ENCODE measurements around the gene KRT33A. TPM values are rescaled to one million over a fixed set of nuclear protein-coding genes. Genes with fewer than 3 reads are reported as not detected.
A peak's percentile ranks its signal among the peaks of the same experiment; 100 is the strongest.

The KRT33A gene
- total and polyA plus RNA-seq, 8 donors = not detected

- H3K27me3 ChIP-seq = peaks cover 0 to 21% of the 10 kb centered on the region in 2 donors
- intact Hi-C loops (cut with DNase I) = no loop called here
- peak overlapping the region in 1 of 2 donors; percentile 84 for H3K27ac ChIP-seq
- peak overlapping the region in 1 of 2 donors; percentile 11 for H3K4me3 ChIP-seq
- DNase-seq (peak in 2 of 4 donors; percentile 51 to 67), ATAC-seq (peak; percentile 52)
- peaks cover 0 to 19% of the 10 kb centered on the region in 2 donors for H3K4me1 ChIP-seq
- H3K36me3 ChIP-seq = no peaks in the 10 kb centered on the region
- no peaks in the 10 kb centered on the region for H3K9me3 ChIP-seq
- TF ChIP-seq CTCF (IDR thresholded peaks at IDR 0.05) = no peak
These were observed 42.2 kb downstream of the KRT33A start for GRCh38 chr17:41308251-41308917.

DNA sequence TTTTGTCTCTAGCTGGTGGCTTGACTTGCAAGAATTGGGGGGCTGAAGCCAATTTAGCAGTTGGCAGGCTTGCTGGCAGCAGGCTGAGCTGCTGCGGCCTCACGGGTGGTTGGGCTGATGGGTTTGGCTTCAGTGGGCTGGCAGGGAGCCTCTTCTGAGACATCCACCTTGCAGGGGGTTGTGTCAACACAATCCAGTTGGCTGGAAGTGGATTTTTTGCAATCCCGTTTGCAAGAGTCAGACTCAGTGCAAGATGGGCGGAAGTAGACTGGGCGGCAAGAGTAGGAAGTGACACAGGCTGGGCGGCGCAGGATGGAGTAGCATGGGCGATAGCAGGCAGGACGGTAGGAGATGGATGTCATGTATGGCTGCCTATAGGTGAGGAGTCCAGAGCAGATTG, 43.0 kb downstream of the KRT33A start:
- no peaks in the 10 kb centered on the region for H3K36me3 ChIP-seq
- H3K4me1 ChIP-seq = peaks cover 0 to 19% of the 10 kb centered on the region in 2 donors
- no peaks in the 10 kb centered on the region for H3K9me3 ChIP-seq
- ATAC-seq = peak; percentile 24
- peak overlapping the region in 1 of 2 donors; percentile 84 for H3K27ac ChIP-seq
- H3K27me3 ChIP-seq = peaks cover 0 to 21% of the 10 kb centered on the region in 2 donors
- peak overlapping the region in 1 of 2 donors; percentile 11 for H3K4me3 ChIP-seq
- no peak for TF ChIP-seq CTCF (IDR thresholded peaks at IDR 0.05)
- intact Hi-C loops (cut with DNase I) = no loop called here
- DNase-seq = peak in 2 of 4 donors; percentile 56 to 88

GRCh38 chr17:41304091-41304490, 46.5 kb downstream of the KRT33A start:
- Histone ChIP-seq H3K4me1 (peaks cover 0 to 16% of the 10 kb centered on the region in 2 donors), H3K9me3 (no peaks in the 10 kb centered on the region), H3K4me3 (no peak overlapping the region), H3K27ac (no peak overlapping the region), H3K27me3 (peaks cover 0 to 15% of the 10 kb centered on the region in 2 donors), H3K36me3 (no peaks in the 10 kb centered on the region)
- intact Hi-C loops (cut with DNase I) = no loop called here
- no peak for TF ChIP-seq CTCF (IDR thresholded peaks at IDR 0.05)
- DNase-seq (no peak), ATAC-seq (no peak)

DNA sequence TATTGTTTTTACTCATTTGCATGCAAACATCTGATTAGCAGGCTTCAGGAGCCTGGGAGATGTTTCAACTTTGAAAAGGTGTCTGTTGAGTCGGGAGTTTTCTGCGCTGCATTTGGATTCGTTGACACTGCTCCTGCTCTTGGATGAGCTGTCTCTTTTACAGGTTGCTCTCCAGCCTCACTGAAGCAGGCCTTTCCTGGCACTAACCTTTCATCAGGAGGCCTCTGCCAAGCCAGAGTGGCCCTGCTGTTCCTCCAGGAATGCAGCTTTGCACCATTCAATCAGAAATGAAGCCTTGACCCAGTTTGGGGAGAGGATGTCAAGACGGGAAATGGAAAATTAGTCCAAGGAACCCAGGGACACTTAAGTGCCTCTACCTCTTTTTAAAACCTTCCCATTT, 47.6 kb downstream of the KRT33A start:
- DNase-seq (no peak), ATAC-seq (no peak)
- no peak overlapping the region for H3K4me3 ChIP-seq
- H3K27ac ChIP-seq = no peak overlapping the region
- peaks cover 0 to 5% of the 10 kb centered on the region in 2 donors for H3K4me1 ChIP-seq
- no peak for TF ChIP-seq CTCF (IDR thresholded peaks at IDR 0.05)
- H3K9me3 ChIP-seq = no peaks in the 10 kb centered on the region
- H3K36me3 ChIP-seq = no peaks in the 10 kb centered on the region
- H3K27me3 ChIP-seq = peaks cover 0 to 11% of the 10 kb centered on the region in 2 donors
- intact Hi-C loops (cut with DNase I) = no loop called here

DNA sequence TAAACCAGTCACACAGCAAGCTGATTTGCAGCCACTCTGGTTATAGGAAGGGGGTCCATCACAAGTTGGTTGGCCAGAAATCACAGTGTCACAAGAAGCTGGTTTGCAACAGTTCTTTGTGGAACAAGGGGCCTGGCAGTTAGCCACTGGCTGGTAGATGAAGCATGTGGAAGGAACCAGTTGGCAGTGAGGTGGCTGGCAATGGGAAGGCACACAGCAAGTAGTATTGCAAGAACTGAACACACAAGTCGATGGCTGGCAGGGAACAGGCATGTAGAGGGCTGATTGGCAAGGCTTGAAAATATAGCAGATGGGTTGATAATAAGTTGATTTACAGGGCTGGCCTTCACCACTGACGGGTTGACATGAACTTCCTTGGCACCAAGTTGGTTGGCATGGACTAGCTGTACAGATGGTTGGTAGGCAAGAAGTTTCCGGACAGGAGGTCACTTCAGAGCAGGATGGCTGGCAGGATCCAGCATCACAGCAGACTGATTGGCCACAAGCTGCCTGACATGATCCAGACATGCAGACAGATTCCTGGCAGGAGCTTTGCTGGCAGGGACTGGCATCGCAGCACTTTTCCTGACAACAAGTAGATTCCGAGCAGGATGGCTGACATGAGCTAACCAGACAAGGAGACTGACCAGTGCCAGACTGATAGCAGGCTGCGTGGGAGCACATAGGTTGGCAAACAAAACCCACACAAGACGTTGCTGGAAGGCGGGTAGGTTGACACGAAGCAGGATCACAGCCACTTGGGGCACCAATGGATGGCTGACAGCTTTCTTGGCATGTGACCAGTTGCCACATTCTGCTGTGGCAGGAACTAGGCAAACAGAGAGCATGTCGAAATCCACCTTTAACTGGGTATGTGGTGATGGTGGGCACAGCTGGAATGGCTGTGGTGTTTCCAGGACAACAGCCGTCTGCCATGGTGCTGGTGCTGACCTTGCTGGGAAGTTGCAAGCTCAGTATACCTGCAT, 48.4 kb downstream of the KRT33A start, which contains the start of gene KRTAP29-1:
Gene KRTAP29-1 (minus strand): TSS at position 936 of the 986 bp plus-strand sequence. CDS start 0 bp downstream, at position 936.
- intact Hi-C loops (cut with DNase I) = no loop called here
- no peak within 1 kb of the TSS for H3K27ac ChIP-seq
- H3K9me3 ChIP-seq = no peaks in the 10 kb centered on the region
- H3K4me3 ChIP-seq = no peak within 1 kb of the TSS
- H3K4me1 ChIP-seq = no peaks in the 10 kb centered on the region
- H3K36me3 ChIP-seq = no peaks in the 10 kb centered on the region
- TF ChIP-seq CTCF (IDR thresholded peaks at IDR 0.05) = no peak
- DNase-seq (no peak), ATAC-seq (no peak)
- H3K27me3 ChIP-seq = peaks cover 0 to 6% of the 10 kb centered on the region in 2 donors

Measured in left lung (tissue), 10 donors.